ENCODE measurements around the gene IQCF6. TPM values are rescaled to one million over a fixed set of nuclear protein-coding genes. Genes with fewer than 3 reads are reported as not detected.
"Not testable (repeated sequence)": the region's sequence is repeated elsewhere in the genome, so short reads cannot be mapped to it uniquely, and the experiment has no call there.

The IQCF6 gene
- polyA plus RNA-seq, 1 experiment: not detected

- Histone ChIP-seq H3K9me3 (ENCODE audit: control insufficient read depth, insufficient read depth, low read length) (no peaks in the 10 kb centered on the region), H3K27ac (ENCODE audit: low read depth, low read length) (no peak overlapping the region), H3K27me3 (ENCODE audit: control insufficient read depth, insufficient read depth, low read length) (peaks cover 14% of the 10 kb centered on the region), H3K4me3 (ENCODE audit: low read depth, low read length) (no peak overlapping the region)
- ChIA-PET POLR2A (no interaction called here), CTCF (interaction anchor here (0.7 to 2.5 kb wide), 2 partner anchors 45 to 115 kb away, joined by 3 to 8 read pairs; no protein-coding TSS in a partner anchor)
- no peak for TF ChIP-seq CTCF (IDR thresholded peaks at IDR 0.05; ENCODE audit: low read depth, low read length)
- DNase-seq (ENCODE audit: low read depth, low spot score): no peak
Observed at GRCh38 chr3:51796854-51797253, 17.8 kb upstream of the IQCF6 start.

GRCh38 chr3:51794206-51794605, 15.2 kb upstream of the IQCF6 start:
- ChIA-PET CTCF (no interaction called here), POLR2A (no interaction called here)
- TF ChIP-seq CTCF (IDR thresholded peaks at IDR 0.05; ENCODE audit: low read depth, low read length): no peak
- Histone ChIP-seq H3K9me3 (ENCODE audit: control insufficient read depth, insufficient read depth, low read length) (no peaks in the 10 kb centered on the region), H3K4me3 (ENCODE audit: low read depth, low read length) (no peak overlapping the region), H3K27me3 (ENCODE audit: control insufficient read depth, insufficient read depth, low read length) (peaks cover 16% of the 10 kb centered on the region), H3K27ac (ENCODE audit: low read depth, low read length) (no peak overlapping the region)
- DNase-seq (ENCODE audit: low read depth, low spot score): no peak

- Histone ChIP-seq H3K27me3 (ENCODE audit: control insufficient read depth, insufficient read depth, low read length) (peaks cover 20% of the 10 kb centered on the region), H3K9me3 (ENCODE audit: control insufficient read depth, insufficient read depth, low read length) (no peaks in the 10 kb centered on the region), H3K4me3 (ENCODE audit: low read depth, low read length) (no peak overlapping the region), H3K27ac (ENCODE audit: low read depth, low read length) (no peak overlapping the region)
- no peak for DNase-seq (ENCODE audit: low read depth, low spot score)
- POLR2A ChIA-PET: no interaction called here
- CTCF ChIA-PET: no interaction called here
- no peak for TF ChIP-seq CTCF (IDR thresholded peaks at IDR 0.05; ENCODE audit: low read depth, low read length)
Observed at GRCh38 chr3:51792206-51792605, 13.2 kb upstream of the IQCF6 start.

- H3K4me3 ChIP-seq (ENCODE audit: low read depth, low read length): no peak overlapping the region
Observed at GRCh38 chr3:51789437-51789836, 10.4 kb upstream of the IQCF6 start.

GRCh38 chr3:51787576-51787975, 8.5 kb upstream of the IQCF6 start:
- CTCF ChIA-PET; H3K9me3 ChIP-seq (ENCODE audit: control insufficient read depth, insufficient read depth, low read length); POLR2A ChIA-PET; DNase-seq (ENCODE audit: low read depth, low spot score); H3K4me3 ChIP-seq (ENCODE audit: low read depth, low read length); H3K27ac ChIP-seq (ENCODE audit: low read depth, low read length): not testable (repeated sequence)
- H3K27me3 ChIP-seq (ENCODE audit: control insufficient read depth, insufficient read depth, low read length): peaks cover 14% of the 10 kb centered on the region

More at GRCh38 chr3:51789437-51789836, 10.4 kb upstream of the IQCF6 start:
- POLR2A ChIA-PET: no interaction called here
- DNase-seq (ENCODE audit: low read depth, low spot score): no peak
- CTCF ChIA-PET: interaction anchor here (1.7 kb wide), 1 partner anchor 10 kb away, joined by 10 read pairs; no protein-coding TSS in a partner anchor
- Histone ChIP-seq H3K27ac (ENCODE audit: low read depth, low read length) (no peak overlapping the region), H3K27me3 (ENCODE audit: control insufficient read depth, insufficient read depth, low read length) (peaks cover 17% of the 10 kb centered on the region), H3K9me3 (ENCODE audit: control insufficient read depth, insufficient read depth, low read length) (no peaks in the 10 kb centered on the region)
- TF ChIP-seq CTCF (IDR thresholded peaks at IDR 0.05; ENCODE audit: low read depth, low read length): no peak

- Histone ChIP-seq H3K9me3 (ENCODE audit: control insufficient read depth, insufficient read depth, low read length) (no peaks in the 10 kb centered on the region), H3K27me3 (ENCODE audit: control insufficient read depth, insufficient read depth, low read length) (peaks cover 13% of the 10 kb centered on the region), H3K27ac (ENCODE audit: low read depth, low read length) (no peak overlapping the region), H3K4me3 (ENCODE audit: low read depth, low read length) (no peak overlapping the region)
- ChIA-PET CTCF (no interaction called here), POLR2A (no interaction called here)
- no peak for DNase-seq (ENCODE audit: low read depth, low spot score)
- no peak for TF ChIP-seq CTCF (IDR thresholded peaks at IDR 0.05; ENCODE audit: low read depth, low read length)
Observed at GRCh38 chr3:51786267-51786666, 7.2 kb upstream of the IQCF6 start.

All from AG04450 (cell line).